Gastroesophageal sphincter (tissue), 3 donors: Measurements from ENCODE around the gene TEDDM1.

ENCODE experiments used
- CTCF ChIP-seq, 4 experiments: fragments of 200-600 bp in 2 of 4; fragments of 450-650 bp in 2 of 4; sonication (generic) in 1 of 4; IDR thresholded peaks; one replicate each; pipeline ENCODE4 v1.5.1; 2017 to 2019; ENCODE audit warnings: antibody characterized with exemption in 4 of 4, mild to moderate bottlenecking in 2 of 4, moderate library complexity in 2 of 4
- EP300 ChIP-seq: sonication (generic); formaldehyde crosslinking; IDR thresholded peaks from one replicate; pipeline ENCODE4 v1.6.1; 2017; ENCODE audit warnings: antibody characterized with exemption, mild to moderate bottlenecking
- POLR2AphosphoS5 ChIP-seq: sonication (generic); formaldehyde crosslinking; IDR thresholded peaks from one replicate; pipeline ENCODE4 v1.6.1; 2017; ENCODE audit warnings: antibody characterized with exemption

GRCh38 chr1:182426442-182427430, 26.3 kb upstream of the TEDDM1 start:
- TF ChIP-seq POLR2AphosphoS5 (no peak), CTCF (IDR thresholded peaks at IDR 0.05) (no peak), EP300 (no peak)
